GM12892 (cell line): Measurements from ENCODE around the gene PGBD5.

Experiments used
- POLR2A ChIP-seq: IDR thresholded peaks from 2 replicates; pipeline ENCODE4 v1.6.1; 2011; ENCODE audit warnings: low read depth, low read length, control low read depth
- POLR2AphosphoS5 ChIP-seq: IDR thresholded peaks from 2 replicates; pipeline ENCODE4 v1.6.1; 2011; ENCODE audit warnings: low read depth, low read length, control low read depth

DNA sequence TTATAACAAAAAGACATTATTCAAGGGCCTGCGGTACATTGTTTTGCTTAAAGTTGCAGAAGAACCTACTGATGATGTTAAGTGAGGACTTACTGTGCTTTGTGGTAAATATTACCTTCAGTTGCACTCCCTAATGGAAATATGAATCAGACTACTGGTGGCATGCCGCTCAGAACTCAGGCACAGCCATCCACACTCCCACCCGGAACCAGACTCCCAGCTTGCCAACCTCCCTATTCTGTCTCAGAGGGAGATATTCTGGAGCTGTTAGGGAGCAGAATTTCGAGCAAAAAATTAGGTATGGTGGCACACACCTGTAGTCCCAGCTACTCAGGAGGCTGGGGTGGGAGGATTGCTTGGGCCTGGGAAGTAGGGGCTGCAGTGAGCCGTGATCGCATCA, 13.1 kb downstream of the PGBD5 start:
- TF ChIP-seq POLR2A (no peak), POLR2AphosphoS5 (no peak)
